Measurements from ENCODE around the gene C6orf136. TPM values are rescaled to one million over a fixed set of nuclear protein-coding genes. Genes with fewer than 3 reads are reported as not detected.

The C6orf136 gene
- total and polyA plus RNA-seq, 9 of the 15 experiments (the other 6 are each of a cell fraction or from before 2014, with no cell fraction given): 14.1 to 63.1 (median 18.4) TPM

- TF ChIP-seq ZNF277 (CRISPR knock-in tag; IDR thresholded peaks at IDR 0.05; ENCODE audit: borderline replicate concordance) (no peak), ZNF655 (CRISPR knock-in tag; IDR thresholded peaks at IDR 0.05) (no peak), E2F5 (CRISPR knock-in tag; IDR thresholded peaks at IDR 0.05) (peak; percentile 38; the same call in 1 of the 2 replicates), HBP1 (CRISPR knock-in tag; IDR thresholded peaks at IDR 0.05) (peak; percentile 6; the same call in 1 of the 2 replicates), PATZ1 (CRISPR knock-in tag; IDR thresholded peaks at IDR 0.05; ENCODE audit: borderline replicate concordance) (no peak), CEBPB (tag; IDR thresholded peaks at IDR 0.05) (no peak), POLR2B (IDR thresholded peaks at IDR 0.05; ENCODE audit: low read depth, partially characterized antibody) (peak; percentile 66), ZNF232 (CRISPR knock-in tag; IDR thresholded peaks at IDR 0.05) (0 out of 2 replicates have a peak, but pooled peaks have one; percentile 59), ZNF395 (CRISPR knock-in tag; IDR thresholded peaks at IDR 0.05) (peak; percentile 95), ETV1 (tag; conservative IDR thresholded peaks at IDR 0.05; ENCODE audit: low read depth) (peak; percentile 100), SREBF2 (CRISPR knock-in tag; IDR thresholded peaks at IDR 0.05) (no peak), ZNF551 (CRISPR knock-in tag; IDR thresholded peaks at IDR 0.05) (no peak), TFE3 (CRISPR knock-in tag; IDR thresholded peaks at IDR 0.05) (no peak), HNRNPH1 (optimal IDR thresholded peaks at IDR 0.05; ENCODE audit: low read depth, low read length) (no peak)
These were observed 35.5 kb downstream of the C6orf136 start (continued) for GRCh38 chr6:30682143-30683117.

All from K562 (cell line).